NCI-H2107 treated with DMSO at 0.1 percent for 48 hours (cell line): ENCODE results near the gene PLXND1.
"Not testable (repeated sequence)": the region's sequence is repeated elsewhere in the genome, so short reads cannot be mapped to it uniquely, and the experiment has no call there.

Experiments used
- DNase-seq: peaks from one replicate; lab custom pipeline; 2025; ENCODE audit not compliant: unreplicated experiment; lab: John Stamatoyannopoulos, UW

PLXND1 gene

GRCh38 chr3:129614435-129614834, 8.0 kb upstream of the PLXND1 start:
- DNase-seq, result no peak

GRCh38 chr3:129613367-129613740, 6.9 kb upstream of the PLXND1 start:
- DNase-seq, result no peak

DNA sequence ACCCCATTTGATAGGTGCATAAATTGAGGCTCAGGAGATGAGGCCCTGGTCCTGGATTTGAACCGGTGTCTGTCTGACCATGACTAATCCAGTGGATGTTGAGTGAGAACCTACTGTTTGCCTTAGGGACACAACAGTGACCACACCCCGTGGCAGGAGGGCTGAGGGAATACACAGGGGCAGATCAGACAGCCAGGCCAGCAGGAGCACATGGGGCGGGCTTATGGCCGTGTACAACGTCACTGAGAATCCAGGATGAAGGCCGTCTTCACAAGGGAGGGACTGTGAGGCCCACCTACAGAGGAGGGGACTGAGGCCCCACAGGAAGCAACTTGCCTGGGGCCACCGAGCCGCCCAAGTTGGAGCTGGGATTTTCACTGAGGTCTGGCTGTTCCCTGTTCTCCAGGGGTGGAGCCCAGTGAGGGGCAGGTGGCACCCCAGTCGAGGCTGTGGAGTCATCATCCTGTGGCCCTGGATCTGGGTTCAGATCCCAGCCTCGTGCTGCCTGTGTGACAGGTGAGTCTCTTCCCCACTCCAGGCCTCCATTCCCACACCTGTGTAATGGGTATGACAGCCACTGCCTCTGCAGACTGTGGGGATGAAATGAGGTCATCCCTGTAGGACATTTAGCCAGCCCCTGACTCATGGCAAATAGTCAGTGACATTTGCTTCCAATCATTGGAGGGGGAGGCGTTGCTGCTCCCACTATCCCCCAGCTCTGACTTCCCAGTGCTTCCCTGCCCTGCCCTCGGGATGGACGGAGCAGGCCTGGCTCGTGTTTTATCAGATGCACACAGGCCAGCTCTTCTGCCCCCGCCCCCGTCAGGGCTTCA, 6.3 kb upstream of the PLXND1 start:
- no peak for DNase-seq

GRCh38 chr3:129611812-129612533, 5.5 kb upstream of the PLXND1 start:
- DNase-seq, result no peak

- DNase-seq, result no peak
Observed at GRCh38 chr3:129611446-129611800, 4.9 kb upstream of the PLXND1 start.

DNA sequence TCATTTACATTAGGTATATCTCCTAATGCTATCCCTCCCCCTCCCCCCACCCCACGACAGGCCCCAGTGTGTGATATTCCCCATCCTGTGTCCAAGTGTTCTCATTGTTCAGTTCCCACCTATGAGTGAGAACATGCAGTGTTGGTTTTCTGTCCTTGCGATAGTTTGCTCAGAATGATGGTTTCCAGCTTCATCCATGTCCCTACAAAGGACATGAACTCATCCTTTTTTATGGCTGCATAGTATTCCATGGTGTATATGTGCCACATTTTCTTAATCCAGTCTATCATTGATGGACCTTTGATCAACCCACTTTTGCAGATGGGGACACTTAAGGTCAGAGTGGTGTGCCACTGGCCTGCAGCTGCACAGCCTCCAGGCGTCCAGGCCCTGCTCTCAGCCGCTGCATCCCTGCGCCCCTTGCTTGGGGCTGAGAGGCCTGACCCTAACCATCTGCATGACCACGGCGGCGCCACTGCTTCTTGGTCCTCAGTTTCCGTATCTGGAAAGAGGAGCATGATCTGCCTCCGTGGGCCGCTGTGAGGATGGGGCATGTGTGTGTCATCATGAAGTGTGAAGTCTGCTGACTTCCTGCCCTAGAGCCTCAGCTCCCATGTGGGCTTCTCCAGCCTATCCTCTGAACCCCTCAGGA, 4.4 kb upstream of the PLXND1 start:
- not testable (repeated sequence) for DNase-seq

- no peak for DNase-seq
Observed at GRCh38 chr3:129610276-129610675, 3.8 kb upstream of the PLXND1 start.

- no peak for DNase-seq
Observed at GRCh38 chr3:129609591-129610182, 3.2 kb upstream of the PLXND1 start.

DNA sequence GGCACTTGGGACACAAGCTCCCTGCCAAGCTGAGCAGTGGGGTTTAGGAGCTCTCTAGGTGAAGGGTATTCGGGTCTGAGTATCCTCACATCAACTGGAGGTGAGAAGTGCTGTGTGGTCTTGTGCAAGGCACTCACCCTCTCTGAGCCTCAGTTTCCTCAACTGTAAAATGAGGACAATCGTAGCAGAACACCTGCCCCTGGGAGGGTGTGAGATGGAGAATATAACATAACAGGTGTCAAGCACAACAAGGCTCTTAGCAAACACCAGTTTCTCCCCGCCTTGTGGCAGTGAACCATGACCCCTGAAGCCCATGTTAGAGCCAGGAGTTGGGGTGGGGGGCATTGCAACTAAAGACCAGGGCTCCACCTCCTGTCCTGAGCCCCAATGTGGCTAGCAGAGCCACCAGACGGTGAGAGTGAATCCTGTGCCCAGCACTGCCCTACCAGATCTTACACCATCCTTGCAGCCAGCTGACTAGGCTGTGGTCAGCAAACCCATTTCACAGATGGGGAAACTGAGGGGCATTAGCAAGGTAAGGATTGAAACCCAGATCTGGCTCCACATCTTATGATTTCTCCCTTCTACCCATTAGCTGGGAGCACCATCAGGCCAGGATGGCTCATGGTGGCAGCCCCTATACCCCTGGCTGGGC, 2.6 kb upstream of the PLXND1 start:
- DNase-seq, result no peak

DNA sequence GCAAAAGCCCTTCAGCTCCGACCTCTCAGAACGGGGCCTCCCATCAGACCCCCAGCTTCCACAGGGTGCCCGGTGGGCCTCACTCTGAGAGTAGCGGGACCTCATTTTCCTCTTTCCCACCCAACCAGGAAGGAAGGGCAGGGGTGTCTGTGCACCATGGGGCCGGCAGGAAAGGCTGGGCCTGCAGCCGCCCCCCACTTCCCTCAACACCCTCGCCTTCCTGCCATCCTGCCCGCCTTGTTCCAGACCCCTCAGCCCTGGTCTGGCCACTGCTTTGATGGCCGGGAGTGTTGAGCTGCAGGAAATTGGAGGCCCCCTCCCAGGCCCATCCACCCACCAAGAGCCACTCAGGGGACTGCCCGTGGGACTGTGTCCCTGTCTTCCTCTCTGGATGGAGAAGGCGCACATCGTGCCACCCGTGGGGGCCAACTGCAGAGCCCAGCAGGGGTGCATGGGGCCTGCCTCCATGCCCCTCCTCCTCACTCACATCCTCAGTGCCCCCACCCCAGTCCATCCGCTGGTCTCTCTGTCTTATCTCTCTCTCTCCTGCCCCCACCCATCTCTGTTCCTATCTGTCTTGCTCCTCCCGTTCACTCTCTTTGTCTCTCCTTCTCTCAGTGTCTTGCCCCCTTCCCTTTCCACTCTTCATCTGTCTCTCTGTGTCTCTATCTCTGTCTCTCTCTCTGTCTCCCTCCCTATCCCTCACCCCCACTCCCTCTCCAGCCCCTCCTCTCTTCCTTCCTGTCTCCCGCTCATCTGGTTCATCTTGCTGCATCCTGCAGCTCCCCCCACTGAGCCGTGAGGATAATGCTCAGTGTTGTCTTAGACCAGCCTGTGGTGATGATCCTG, 1.8 kb upstream of the PLXND1 start:
- DNase-seq, result no peak

GRCh38 chr3:129607391-129608068, 1.1 kb upstream of the PLXND1 start:
- no peak for DNase-seq

GRCh38 chr3:129605922-129606635, 397 bp downstream of the PLXND1 start:
- DNase-seq, result no peak

GRCh38 chr3:129605203-129605921, 1.1 kb downstream of the PLXND1 start:
- DNase-seq, result peak; percentile 22

DNA sequence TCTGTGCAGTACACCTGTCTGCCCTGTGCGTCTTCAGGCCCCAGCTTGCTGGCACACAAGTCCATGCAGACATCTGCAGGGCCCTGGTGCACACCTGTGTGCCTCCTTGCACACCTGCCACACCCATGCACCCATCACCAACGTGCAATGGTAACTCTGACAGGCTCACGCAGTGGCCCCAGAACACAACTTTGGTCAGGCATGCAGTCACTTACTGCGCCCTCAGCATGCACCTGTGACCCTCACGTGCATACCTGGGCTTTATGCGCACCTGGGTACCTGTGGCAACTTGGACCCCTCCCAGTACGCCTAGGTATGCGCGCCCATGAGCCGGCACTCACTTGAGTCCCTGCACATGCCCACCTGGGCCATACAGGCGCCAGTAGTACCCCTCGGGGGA, 1.7 kb downstream of the PLXND1 start:
- no peak for DNase-seq

DNA sequence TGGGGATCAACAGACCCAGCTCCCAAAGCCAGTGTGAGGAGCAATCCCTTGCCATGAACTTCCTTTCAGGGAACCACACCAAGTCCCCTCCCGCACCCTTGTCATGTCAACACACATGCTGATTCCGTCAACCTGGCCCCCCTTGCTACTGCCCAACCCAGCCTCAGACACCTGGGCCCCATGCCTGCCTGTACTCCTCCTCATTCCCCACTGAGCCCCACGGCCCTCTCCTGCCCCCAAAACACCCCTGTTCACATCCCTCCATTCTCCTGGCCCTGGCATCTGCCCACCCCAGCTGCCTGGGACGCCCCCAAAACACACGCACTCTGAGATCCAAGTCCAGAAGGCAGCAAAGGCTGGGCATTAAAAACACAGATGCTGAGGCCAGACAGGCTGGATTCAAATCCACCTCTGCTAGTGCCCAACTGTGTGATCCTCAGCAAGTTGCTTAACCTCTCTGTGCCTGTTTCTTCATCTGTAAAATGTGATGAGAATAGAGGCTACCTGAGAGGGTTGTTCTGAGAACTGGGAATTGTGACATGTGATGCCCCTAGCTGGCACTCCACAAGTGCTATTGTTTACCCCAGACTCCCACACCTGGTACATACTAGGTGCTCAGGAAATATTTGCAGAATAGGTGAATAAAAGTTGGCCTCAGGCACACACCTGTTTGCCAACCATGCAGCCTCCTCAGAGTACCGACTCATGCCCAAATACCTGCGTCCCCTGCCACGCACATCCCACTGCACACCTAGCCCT, 2.3 kb downstream of the PLXND1 start:
- no peak for DNase-seq

DNA sequence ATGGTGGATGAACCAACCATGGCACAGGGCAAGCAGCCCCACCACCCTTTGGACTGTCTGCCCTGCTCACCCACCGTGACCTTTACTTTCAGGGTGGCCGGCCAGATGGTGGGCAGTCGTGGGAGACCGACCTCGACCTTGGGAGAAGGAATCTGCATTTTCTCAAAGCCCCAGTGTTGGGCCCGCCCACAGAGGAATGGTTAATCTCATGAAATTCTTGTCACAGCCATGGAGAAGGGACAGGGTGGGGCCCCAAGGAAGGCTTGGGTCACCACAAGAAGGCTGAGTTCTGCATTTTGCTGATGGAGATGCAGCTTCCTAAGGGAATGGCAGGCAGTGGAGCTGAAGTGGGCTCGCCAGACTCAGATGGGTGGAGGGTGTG, 2.9 kb downstream of the PLXND1 start:
- DNase-seq, result no peak

- DNase-seq, result no peak
Observed at GRCh38 chr3:129602730-129603560, 3.5 kb downstream of the PLXND1 start.
